ENCODE measurements around the gene TEAD2. TPM values are rescaled to one million over a fixed set of nuclear protein-coding genes. Genes with fewer than 3 reads are reported as not detected.

TEAD2 gene
- polyA plus RNA-seq (2013, experiment 1 of 2; ENCODE audit: insufficient read length): 77.0 TPM
- 54.5 TPM for polyA plus RNA-seq (2013, experiment 2 of 2; ENCODE audit: insufficient read length)

DNA sequence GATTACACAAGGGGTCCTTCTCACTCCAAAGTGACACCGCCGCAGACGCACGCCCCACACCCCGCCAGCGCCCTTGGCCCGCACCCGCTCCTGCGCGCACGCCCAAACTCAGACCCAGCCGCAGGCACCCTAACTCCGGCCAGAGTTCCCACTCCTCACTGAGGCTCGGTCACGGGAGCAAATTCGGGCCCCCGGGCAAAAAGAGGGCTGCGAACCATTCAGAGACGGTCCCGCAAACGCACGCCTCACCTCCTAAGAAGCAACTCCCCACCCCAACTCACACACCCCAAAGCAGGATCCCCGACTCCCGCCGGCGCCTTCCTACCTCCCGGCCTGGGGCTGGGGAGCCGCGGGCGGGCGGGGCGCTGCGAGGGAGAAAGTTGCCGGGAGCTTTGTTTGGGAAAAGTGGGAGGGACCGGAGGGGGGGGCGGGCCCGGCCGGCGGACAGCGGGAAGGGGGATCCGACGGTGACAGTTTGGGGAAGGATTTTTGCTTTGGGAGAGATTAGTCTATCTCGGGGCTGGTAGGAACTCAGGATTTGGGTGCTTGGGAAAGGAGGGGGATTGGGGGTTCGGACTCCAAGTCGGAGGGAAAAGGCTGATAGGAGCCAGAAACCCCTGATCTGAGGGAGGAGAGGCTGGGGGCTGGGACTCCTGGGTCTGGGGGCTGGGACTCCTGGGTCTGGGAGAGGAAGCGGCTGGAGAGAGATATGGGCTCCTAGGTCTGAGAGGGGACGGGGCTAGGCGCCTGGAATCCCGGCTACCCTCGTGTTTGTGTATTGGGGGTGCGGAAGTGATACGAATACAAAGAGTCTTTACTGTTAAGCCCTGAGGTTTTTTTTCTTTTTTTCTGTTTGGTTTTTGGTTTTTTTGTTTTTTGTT, at the start of gene TEAD2:
Gene TEAD2 (minus strand): TSS at position 369 of the 881 bp plus-strand sequence. CDS start 2,341 bp downstream, outside the sequence.
- peak; percentile 72 for DNase-seq

DNA sequence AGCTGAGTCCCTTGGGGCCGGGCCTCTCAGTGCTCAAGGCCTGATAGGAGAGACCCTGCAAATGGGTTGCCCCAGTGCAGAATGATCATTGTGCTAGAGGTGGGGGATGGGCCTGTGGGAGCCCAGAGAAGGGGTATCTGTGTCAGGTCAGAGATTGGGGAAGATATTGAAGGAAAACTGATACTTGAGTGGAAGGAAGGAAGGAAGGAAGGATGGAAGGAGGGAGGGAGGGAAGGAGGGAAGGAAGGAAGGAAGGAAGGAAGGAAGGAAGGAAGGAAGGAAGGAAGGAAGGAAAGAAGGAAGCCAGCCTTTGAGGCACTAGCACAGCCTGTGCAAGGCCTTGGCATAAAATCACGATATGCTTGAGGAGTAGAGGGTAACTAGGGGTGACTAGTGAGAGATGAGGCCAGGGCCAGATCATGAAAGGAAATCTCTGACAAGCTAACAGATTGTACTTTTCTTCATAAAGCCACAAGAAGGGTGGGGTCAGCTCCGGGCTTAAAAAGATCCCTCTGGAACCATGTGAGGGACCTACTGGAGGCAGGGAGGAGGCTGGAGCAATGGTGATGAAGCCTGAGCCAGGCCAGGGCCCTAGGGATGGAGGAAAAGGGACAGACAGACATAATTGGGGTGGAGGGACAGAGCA, 49.6 kb upstream of the TEAD2 start:
- no peak for DNase-seq

DNA sequence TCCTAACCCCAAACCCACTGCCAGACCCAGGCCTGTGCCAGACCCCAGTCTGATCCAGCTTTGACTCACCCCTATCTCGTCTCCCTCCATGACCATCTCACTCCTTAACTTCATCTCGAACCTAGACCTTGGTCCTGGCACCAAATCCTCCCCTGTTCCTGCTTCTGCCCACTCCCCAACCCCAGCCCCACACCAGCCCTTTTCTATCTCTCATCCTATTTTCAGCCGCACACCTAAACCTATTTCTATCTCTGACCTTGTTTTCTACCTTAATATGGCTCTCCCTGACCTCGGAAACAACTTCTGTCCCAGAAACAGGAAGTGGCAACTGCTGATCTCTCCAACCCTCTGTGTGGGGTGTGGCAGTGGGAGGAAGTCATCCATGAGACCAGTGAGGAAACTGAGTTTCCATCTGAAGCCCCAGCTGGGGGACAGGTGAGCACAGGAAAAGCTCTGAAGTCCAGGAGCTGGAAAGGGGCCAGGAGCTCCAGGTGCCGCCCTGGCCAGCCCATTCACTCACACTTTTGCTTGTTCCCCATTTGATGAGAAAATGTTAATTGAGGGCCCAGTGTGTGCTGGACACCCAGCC, 47.3 kb upstream of the TEAD2 start:
- no peak for DNase-seq

DNA sequence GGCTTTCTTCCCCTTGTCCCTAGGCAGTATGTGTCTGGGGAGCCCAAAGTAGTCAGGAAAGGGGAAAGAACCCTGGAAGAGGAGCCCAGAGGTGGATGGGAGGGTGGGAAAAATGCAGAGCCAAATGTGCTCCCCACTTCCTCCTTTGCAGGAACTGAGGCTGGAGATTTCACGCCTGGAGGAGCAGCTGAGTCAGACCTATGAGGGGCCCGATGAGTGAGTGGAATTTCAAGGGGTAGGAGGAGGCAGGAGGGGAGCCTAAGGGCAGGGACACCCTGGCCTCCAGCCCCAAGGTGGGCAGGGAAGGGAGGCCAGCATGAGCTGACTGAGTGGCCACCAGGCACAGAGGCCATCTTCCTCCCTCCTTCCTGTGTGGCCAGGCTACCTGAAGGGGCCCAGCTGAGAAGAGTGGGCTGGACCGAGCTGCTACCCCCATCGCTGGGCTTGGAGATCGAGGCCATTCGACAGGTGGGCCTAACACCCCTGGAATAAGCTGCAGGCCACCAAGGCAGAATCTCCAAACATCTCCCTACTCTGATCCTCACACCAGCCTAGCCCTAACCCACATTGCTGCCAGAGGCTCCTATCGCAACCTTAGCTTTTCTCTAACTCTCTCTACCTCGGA, 46.7 kb upstream of the TEAD2 start:
- no peak for DNase-seq

DNA sequence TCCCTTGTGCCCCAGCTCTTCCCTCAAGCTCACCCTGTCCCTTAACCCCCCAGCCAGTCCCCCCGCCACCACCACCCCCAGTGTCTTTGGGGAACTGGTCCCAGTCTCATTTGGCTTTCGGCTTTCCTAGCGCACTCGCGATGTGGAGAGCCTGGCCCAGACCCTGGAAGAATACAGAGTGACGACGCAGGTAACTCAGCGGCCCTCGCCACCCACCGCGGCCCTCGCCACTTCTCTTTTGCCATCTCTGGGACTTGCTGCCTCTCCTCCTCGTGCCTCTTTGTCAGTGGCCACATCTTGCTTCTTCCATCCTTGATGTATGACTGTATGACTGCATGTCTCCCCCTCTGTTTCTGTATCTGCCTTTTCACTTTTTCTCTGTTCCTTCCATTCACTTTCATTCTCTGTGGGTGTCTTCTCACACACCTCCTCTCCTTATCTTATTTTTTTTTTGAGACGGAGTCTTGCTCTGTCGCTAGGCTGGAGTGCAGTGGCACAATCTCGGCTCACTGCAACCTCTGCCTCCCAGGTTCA, 45.3 kb upstream of the TEAD2 start:
- no peak for DNase-seq

DNA sequence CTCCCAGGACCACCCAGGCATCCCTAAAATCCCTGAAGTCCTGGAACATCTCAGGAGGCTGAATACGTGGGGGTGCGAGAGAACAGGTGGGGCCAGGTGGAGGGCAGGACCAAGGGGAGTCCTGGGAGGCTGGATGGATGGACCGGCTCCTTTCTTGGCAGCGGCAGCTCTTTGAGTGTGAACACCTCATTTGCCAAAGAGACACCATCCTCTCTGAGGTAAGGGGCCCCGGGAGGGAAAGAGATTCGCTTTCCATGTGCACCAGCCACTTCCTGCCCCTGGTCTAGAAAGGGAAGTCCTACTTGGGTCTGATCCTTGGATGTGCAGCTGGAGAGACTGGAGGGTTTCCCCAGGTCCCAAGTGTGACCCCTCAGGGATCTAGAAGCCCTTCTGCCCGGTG, 44.9 kb upstream of the TEAD2 start:
- DNase-seq: no peak

DNA sequence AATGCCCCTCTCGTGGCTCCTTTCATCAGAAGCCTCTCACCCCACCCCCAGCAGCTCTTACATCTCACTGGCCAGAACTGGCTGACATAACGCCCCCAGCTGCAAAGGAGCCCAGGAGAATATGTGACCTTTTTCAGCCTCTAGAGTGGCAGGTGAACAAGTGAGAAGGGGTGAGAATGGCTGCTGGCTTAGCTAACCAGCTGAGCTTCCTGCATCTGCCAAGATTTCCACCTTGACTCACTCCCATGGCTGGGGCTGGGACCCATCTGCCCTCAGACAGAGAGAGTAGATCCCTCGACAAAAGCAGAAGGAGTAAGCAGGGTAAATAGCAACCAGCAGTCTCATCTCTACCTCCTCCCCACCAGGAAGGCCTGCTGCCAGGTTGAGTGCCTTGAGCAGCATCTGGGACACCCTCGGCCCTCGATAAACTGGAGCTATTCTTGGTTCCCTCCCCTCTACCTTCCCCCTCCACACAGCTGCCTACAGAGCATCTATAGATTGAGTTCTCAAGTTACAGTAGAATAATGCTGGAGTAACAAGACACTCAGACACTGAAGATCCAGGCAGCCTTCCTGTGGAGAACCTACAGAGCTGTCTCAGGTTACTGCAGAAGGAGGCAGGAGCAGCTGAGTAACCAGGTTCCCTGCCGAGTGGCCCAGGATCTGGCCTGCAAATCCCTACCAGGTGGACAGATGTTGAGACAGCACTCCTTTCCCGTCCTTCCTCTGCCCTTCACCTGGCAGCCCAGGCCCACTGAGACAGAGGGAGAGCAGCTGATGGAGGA, 41.4 kb upstream of the TEAD2 start:
- DNase-seq: peak; percentile 21

DNA sequence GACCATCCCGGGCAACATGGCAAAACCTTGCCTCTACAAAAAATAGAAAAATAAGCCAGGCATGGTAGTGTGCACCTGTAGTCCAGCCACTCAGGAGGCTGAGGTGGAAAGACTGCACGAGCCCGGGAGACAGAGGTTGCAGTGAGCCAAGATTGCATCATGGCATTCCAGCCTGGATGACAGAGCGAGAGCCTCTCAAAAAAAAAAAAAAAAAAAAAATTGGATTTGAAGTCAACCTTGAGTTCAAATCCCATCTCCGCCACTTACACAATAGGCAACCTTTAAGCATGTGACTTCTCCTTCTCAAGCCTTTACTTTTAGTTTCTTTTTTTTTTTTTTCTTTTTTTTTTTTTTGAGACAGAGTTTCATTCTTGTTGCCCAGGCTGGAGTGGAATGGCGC, 37.8 kb upstream of the TEAD2 start:
- DNase-seq: no peak

DNA sequence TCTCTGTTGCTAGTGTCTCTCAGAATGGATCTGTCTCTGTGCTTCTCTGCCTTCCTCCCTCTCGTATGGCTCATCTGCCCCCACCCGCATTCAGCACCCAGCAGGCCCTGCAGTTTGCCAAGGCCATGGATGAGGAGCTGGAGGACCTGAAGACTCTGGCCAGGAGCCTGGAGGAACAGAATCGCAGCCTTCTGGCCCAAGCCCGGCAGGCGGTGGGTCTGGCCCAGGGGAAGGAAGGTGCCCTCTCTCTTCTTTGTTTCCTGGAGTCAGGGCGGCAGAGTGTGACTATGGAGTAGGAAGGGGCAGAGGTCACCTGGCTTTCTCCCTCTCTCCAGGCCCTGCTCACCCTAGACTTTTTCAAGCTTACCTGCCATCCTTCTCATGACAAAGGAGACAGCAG, 36.7 kb upstream of the TEAD2 start:
- DNase-seq: no peak

DNA sequence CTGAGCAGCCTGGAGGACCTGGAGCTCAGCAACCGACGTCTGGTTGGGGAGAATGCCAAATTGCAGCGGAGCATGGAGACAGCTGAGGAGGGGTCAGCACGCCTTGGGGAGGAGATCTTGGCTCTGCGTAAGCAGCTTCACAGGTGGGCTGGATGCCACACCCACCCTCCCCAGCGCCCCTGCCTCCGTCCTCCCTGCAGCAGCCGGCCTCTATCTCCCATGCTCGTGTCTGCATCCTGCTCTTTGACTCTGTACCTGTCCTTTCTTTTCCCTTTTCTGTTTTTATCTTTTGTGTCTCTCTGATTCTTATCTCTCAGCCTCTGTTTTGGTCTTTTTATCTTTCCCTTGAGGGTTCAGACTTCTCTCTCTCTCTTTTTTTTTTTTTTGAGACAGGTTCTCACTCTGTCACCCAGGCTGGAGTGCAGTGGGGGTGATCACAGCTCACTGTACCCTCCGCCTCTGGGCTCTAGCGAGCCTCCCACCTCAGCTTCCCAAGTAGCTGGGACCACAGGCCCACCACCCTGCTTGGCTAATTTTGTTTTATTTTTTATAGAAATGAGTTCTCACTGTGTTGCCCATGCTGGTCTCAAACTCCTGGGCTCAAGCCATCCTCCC, 35.9 kb upstream of the TEAD2 start:
- no peak for DNase-seq

DNA sequence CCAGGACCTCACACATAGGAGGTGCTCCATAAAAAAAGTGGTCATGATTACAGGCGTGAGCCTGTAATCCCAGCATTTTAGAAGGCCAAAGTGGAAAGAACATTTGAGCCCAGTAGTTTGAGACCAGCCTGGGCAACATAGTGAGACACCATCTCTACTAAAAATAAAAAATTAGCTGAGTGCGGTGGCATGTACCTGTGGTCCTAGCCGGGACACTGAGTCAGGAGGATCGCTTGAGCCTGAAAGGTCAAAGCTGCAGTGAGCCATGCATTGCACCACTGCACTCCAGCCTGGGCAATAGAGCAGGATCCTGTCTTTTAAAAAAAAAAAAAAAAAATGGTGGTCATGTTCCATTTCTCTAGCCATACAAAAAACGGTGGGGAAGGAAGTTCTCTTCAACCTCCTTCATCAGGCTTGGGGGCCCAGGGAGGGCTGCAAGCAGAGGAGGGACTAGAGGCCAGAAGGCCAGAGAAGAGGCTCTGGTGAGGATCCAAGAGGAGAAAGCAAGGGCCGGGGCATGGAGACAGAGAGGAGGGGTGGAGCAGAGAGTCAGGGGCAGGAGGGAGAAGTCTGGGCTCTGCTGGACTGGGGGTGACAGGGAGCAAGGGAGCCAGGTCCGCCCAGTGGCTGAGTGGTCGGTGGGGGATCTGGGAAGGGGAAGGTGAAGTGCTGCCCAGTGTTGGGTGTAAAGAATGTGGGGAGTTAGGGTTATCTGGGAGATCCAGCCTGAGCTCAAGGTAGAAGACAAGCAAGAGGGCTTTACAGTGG, 34.7 kb upstream of the TEAD2 start:
- no peak for DNase-seq

DNA sequence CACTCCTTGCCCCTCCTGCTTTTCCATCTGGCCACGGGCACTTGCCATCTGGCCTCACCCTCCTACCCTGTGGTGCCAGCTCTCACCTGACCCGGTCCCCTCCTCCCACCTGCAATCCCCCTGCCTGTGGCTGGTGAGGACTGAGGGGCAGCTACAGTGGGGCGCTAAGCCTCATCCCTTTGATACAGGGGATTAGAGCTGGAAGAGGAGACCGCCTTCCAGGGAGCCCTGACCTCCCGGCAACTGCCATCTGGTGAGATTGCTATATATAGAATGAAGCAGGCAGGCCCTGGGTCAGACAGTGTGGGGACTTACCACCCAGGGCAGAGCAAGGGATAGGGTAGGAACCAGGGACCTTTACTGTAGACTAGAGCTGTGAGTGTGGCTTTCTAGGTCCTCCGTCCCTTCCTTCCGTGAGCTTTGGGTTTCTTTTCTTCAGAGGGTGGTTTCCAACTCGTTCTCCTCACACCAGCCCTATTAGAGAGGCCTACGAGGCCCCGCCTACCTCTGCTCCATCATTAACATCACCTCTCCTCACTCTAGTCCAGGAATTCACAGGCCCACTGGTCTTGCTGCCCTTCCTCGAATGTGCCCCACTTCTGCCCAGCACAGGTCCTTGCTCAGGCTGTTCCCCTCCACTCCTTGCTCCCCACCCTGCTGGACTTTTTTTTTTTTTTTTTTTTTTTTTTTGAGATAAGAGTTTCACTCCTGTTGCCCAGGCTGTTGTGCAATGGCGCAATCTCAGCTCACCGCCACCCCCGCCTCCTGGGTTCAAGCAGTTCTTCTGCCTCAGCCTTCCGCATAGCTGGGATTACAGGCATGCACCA, 33.6 kb upstream of the TEAD2 start:
- DNase-seq: no peak

DNA sequence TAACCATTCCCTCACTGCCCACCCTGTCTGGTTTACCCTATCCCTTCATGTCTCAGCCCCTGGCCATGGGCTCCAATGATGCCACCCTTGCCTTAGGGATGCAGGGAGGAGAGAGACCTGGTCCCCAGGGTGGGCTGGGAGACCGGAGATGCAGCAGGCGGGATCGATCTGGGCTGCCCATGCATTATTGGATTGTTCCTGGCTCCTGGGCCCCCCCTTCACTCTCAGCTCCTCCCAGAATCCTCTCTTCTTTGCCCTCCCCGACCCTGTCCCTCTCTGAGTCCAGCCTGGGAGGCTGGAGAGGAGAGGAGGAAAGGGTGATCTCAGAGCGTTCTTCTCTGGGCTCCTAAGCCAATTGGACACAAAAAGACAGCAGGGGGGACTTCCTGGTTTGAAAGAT, 31.7 kb upstream of the TEAD2 start:
- no peak for DNase-seq

DNA sequence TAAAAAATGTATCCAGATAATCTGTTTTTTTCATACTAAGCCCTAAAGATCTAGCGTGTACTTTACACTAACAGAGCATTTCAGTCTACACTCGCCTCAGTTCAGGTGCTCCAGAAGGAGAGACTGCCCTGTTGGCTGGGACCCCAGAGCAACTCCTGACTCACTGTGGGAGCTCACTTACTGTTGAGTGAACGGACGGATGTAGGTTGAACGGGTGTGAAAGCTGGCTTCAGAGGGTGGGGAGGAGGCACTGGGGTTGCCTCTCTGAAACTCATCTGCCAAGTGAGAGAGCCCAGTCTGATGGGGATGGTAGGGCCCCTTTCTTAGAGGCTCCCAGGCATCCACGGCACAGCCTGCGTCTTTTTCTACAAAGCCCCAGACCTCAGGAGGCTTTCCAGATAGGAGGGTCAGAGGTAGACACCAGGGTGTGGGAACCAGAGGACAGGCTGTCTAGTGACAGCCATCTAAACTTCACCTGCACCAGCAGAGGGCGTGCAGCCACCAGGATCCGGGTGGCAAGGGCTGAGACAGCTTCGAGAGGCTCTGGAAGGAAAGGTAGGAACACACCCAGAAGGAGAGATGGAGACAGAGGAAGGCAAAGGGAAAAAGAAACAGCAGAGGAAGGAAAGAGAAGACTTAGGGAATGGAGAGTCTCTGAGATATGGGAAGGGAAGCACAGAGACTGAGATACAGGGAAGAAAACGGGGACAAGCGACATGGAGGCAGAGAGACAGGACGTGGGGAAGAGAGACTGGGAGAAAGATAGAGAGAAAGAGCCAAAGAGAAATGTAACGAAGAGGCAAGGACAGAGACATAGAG, 29.6 kb upstream of the TEAD2 start:
- peak; percentile 68 for DNase-seq

DNA sequence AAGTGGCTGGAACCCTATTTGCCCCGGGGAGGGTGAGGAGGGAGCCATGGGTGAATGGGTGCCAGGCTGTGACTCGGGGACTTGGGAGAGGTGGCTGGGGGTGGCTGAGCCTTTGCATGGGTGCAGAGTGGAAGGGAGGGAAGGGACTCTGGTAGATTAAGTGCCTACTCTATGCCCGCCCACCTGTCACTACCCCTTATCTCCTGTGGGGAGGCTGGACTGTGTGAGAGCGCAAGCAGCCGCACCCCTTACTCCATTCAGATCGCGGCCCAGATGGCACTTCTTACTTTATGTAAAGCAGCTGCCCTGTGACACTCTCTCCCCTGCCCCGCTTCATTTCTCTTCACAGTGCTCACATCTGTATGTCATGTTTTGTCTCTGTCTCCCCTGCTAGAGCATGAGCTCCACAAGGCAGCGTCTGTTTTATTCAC, 28.7 kb upstream of the TEAD2 start:
- DNase-seq: no peak

DNA sequence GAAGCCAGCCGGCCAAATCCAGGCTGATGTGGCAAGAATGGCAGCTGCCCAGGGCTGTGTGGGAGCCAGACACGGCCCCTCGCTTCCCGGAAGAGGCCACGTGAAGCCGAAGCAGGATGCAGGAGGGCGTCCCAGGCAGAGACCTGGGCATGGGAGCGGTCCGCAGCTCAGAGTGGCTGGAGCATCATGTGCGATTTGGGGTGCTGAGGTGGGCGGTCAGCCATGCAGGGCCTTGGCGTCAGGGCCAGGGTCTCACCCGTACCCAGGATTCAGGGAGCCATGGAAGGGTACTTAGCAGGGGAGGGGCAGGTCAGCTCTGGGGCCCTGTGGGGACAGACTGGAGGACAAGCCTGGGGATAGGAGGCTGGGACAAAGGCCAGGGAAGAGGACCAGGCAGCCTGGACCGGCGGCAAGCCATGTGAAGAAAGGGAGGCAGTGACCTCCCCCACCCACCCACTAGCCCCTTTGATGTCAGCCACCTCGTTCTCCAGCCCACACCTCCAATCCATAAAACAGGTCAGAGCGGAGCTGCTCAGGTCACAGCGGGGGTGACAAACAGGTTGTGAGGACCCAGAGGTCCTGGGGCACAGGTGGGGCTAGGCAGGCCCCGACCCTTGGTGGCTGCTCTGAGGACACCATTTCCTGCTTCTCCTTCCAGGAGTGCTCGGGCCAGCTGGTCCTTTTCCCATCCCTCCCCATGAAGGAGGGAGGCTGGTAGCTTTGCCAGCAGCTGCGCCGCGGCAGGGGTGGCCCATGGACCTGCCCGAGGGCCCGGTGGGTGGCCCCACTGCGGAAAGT, 28.1 kb upstream of the TEAD2 start:
- DNase-seq: no peak

DNA sequence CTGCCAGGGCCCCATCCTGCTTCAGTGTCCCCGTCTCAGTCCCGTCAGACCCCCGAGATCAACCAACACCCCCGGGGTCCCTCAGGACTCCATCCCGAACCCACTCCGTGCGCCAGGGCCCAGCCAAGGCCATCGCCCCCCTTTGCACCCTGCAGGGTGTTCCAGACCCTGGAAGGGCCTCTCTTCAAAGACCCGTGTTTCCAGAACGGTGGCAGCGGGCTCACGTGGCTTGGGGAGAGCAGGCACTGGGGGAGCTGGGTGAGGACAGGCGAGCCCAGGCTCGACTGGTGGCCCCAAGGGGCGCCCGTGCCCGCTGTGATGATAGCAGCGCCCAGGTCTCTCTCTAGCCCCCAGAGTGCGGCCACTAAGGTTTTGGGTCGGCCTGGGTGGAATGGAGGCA, 27.2 kb upstream of the TEAD2 start:
- no peak for DNase-seq

DNA sequence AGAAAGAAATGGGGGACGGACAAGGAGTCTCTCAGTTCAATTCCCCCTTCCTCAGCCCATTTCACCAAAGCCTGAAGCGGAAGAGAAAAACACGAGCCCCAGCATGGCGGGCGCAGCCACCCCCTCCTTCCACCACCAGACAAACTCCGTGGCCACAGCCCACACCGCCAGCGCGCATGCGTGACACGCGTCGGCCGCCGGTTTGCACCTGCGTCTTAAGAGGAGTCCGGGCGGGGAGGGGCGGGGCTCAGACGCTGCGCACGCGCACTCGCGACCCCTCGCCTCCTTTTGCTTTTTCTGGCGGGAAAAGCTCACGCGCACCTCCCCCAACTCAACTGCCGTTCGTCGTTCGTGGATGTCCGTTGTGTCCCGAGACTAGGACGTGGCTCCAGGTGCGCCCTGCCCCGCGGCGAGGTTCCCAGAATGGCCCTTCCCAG, 25.7 kb upstream of the TEAD2 start, which contains the start of gene KASH5:
Gene KASH5 (plus strand): TSS at position 314 of the 437 bp plus-strand sequence. CDS start 2,635 bp downstream, outside the sequence.
- DNase-seq: peak; percentile 45

All from fibroblast of skin of back (primary cell).